NT2/D1 (cell line): ENCODE measurements around the gene NUDT16L1.

Source experiments
- DNase-seq: peaks from one replicate; pipeline ENCODE4 v3.0.0-alpha.2; 2011; ENCODE audit warnings: low read depth, low spot score
- H3K27me3 ChIP-seq: 2 replicates; pipeline ENCODE4 v1.6.0; 2011; ENCODE audit warnings: mild to moderate bottlenecking; ENCODE audit not compliant: insufficient read length, insufficient read depth
- H3K36me3 ChIP-seq: 2 replicates; pipeline ENCODE4 v1.6.1; 2011; ENCODE audit warnings: mild to moderate bottlenecking, low read length, mixed read lengths; ENCODE audit not compliant: insufficient read depth, insufficient read length
- H3K4me1 ChIP-seq: 2 replicates; pipeline ENCODE4 v1.5.1; 2011; ENCODE audit not compliant: insufficient read depth, insufficient read length
- H3K4me3 ChIP-seq: 2 replicates; pipeline ENCODE4 v1.5.1; 2011; ENCODE audit warnings: low read depth; ENCODE audit not compliant: insufficient read length
- H3K9ac ChIP-seq: 2 replicates; pipeline ENCODE4 v1.6.0; 2011; ENCODE audit warnings: low read depth; ENCODE audit not compliant: insufficient read length
- H3K9me3 ChIP-seq: 2 replicates; pipeline ENCODE4 v1.5.1; 2011; ENCODE audit warnings: mild to moderate bottlenecking, low read length; ENCODE audit not compliant: insufficient read depth
- SUZ12 ChIP-seq: IDR thresholded peaks from 2 replicates; pipeline ENCODE4 v1.6.1; 2011; ENCODE audit not compliant: insufficient read length, insufficient read depth; ENCODE audit errors: extremely low read depth
- YY1 ChIP-seq: IDR thresholded peaks from 2 replicates; pipeline ENCODE4 v1.6.1; 2011; ENCODE audit not compliant: insufficient read length, insufficient read depth
- ZNF274 ChIP-seq: IDR thresholded peaks from 2 replicates; pipeline ENCODE4 v1.6.1; 2011; ENCODE audit warnings: mild to moderate bottlenecking, low read depth, low read length

The NUDT16L1 gene

GRCh38 chr16:4694642-4695451, 1.5 kb downstream of the NUDT16L1 start:
- H3K27me3 ChIP-seq = no peaks in the 10 kb centered on the region
- TF ChIP-seq YY1 = no peak
- no peak for TF ChIP-seq ZNF274
- no peak for TF ChIP-seq SUZ12
- no peaks in the 10 kb centered on the region for H3K9me3 ChIP-seq
- peak overlapping the region; percentile 99 for H3K4me3 ChIP-seq
- H3K36me3 ChIP-seq = peaks cover 66% of the 10 kb centered on the region
- H3K9ac ChIP-seq = peak overlapping the region; percentile 68
- peaks cover 26% of the 10 kb centered on the region for H3K4me1 ChIP-seq
- no peak for DNase-seq

DNA sequence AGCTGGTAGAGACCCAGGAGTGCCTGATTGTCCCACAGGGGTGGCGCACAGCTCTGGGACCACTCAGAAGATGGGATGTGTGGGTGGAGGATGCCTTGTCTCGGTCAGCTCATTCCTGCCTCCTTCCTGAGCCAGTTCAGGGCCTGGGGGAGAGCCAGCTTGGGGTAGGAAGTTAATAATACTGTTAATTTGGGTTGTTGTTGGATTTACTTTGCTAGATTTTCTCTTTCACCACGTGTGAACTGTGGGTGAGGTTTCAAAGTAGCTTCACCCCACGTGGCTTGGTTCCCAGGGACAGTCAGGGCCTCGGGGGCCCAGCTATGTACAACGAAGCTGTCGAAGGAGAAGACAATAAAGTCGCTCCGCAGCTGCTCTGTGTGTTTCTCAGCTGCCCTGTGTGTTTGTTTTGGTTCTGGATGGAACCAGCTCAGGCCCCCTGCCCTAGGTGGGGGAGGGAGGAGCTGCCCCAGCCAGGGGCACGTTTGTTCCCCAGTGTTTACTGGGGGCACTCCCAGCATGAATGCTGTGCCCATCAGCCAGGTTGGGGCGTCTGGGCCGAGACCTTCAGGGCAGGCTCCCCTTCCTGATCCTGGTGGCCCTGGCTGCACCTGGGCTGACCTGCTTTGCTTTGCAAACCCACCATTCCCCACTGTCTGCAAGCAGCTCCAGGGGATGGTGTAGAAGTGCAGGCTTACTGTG, 2.3 kb downstream of the NUDT16L1 start:
- Histone ChIP-seq H3K27me3 (no peaks in the 10 kb centered on the region), H3K4me1 (peaks cover 26% of the 10 kb centered on the region), H3K9me3 (no peaks in the 10 kb centered on the region), H3K9ac (peak overlapping the region; percentile 68), H3K36me3 (peaks cover 65% of the 10 kb centered on the region), H3K4me3 (no peak overlapping the region)
- no peak for TF ChIP-seq YY1
- TF ChIP-seq SUZ12 = no peak
- TF ChIP-seq ZNF274 = no peak
- no peak for DNase-seq

- TF ChIP-seq SUZ12 = no peak
- TF ChIP-seq ZNF274 = no peak
- no peak for TF ChIP-seq YY1
- no peak overlapping the region for H3K4me3 ChIP-seq
- H3K36me3 ChIP-seq = peaks cover 66% of the 10 kb centered on the region
- peak overlapping the region; percentile 24 for H3K9ac ChIP-seq
- no peaks in the 10 kb centered on the region for H3K27me3 ChIP-seq
- no peaks in the 10 kb centered on the region for H3K9me3 ChIP-seq
- no peak for DNase-seq
- H3K4me1 ChIP-seq = peaks cover 26% of the 10 kb centered on the region
Observed at GRCh38 chr16:4696172-4696904, 3.0 kb downstream of the NUDT16L1 start.

DNA sequence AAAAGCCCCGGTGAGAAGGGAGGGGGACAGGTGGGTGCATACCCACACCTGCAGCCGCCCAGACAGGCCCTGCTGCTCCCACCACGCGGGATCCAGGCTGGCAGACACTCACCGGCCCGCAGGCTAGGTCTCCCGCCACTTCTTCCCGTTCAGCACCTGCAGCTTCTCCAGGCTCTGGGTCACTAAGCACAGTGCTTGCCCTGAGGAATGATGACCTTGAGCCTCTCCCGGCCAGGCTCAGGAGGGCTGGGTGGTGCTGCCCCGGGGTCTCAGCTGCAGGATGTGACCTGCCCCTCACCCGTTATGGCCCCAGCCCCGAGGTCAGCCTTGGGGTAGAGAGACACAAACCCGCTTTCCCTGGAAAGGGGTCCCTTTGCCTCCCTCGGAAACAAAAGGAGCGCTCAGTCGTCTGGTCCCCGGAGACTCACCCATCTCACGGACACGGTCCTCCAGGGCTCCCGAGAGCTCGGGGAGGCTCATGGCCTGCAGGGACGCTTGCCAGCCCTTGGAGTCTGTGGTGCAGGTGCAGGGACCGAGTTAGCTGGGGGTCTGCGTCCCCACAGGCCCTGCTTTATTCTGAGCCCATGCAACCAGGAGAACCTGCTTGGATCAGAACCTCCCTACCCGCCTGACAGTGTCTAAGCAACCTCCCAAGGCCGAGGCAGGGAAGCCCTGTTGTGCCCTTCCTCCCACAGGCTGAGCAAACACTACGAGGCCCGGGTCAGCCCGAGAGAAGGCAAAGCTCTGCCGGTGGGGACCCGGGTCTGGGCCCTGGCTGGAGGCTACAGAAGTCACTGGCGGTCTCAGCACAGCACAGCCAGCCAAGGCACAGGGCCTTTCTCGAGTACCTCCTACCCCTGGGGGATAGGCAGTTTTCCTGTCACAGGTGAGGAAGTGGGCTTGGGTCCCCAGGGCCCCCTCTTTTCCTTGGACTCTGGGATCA, 3.8 kb downstream of the NUDT16L1 start:
- no peaks in the 10 kb centered on the region for H3K27me3 ChIP-seq
- DNase-seq = no peak
- peaks cover 19% of the 10 kb centered on the region for H3K4me1 ChIP-seq
- no peak for TF ChIP-seq YY1
- TF ChIP-seq SUZ12 = no peak
- no peak for TF ChIP-seq ZNF274
- H3K36me3 ChIP-seq = peaks cover 74% of the 10 kb centered on the region
- no peaks in the 10 kb centered on the region for H3K9me3 ChIP-seq
- no peak overlapping the region for H3K4me3 ChIP-seq
- no peak overlapping the region for H3K9ac ChIP-seq

GRCh38 chr16:4697848-4698291, 4.5 kb downstream of the NUDT16L1 start:
- Histone ChIP-seq H3K9ac (no peak overlapping the region), H3K4me1 (peaks cover 18% of the 10 kb centered on the region), H3K4me3 (no peak overlapping the region), H3K36me3 (peaks cover 80% of the 10 kb centered on the region), H3K27me3 (no peaks in the 10 kb centered on the region), H3K9me3 (no peaks in the 10 kb centered on the region)
- no peak for DNase-seq
- no peak for TF ChIP-seq ZNF274
- no peak for TF ChIP-seq YY1
- TF ChIP-seq SUZ12 = no peak

GRCh38 chr16:4698321-4699045, 5.1 kb downstream of the NUDT16L1 start:
- TF ChIP-seq YY1 (no peak), ZNF274 (no peak), SUZ12 (no peak)
- Histone ChIP-seq H3K9me3 (no peaks in the 10 kb centered on the region), H3K4me1 (peaks cover 15% of the 10 kb centered on the region), H3K4me3 (no peak overlapping the region), H3K9ac (no peak overlapping the region), H3K27me3 (no peaks in the 10 kb centered on the region), H3K36me3 (peaks cover 83% of the 10 kb centered on the region)
- no peak for DNase-seq
